Esophagus (tissue), 2 donors: ENCODE results near the gene IL17D. TPM values are rescaled to one million over a fixed set of nuclear protein-coding genes. Genes with fewer than 3 reads are reported as not detected.

ENCODE experiments used
- H3K27ac ChIP-seq, 2 donors: one replicate each; pipeline ENCODE4 v1.5.1; 2013; ENCODE audit warnings: low read depth in 2 of 2, mild to moderate bottlenecking in 2 of 2, inconsistent platforms in 1 of 2, low read length in 1 of 2, moderate library complexity in 1 of 2
- H3K27me3 ChIP-seq, 2 donors: one replicate each; pipeline ENCODE4 v1.6.1; 2013; ENCODE audit warnings: low read length in 2 of 2, control low read depth in 1 of 2, mild to moderate bottlenecking in 1 of 2; ENCODE audit not compliant: insufficient read depth in 2 of 2, control insufficient read depth in 1 of 2
- H3K36me3 ChIP-seq, 2 donors: one replicate each; pipeline ENCODE4 v1.6.1; 2013; ENCODE audit warnings: low read length in 1 of 2; ENCODE audit not compliant: control insufficient read depth in 2 of 2, insufficient read depth in 2 of 2
- H3K4me1 ChIP-seq, 2 donors: one replicate each; pipeline ENCODE4 v1.6.1; 2013; ENCODE audit warnings: low read length in 1 of 2; ENCODE audit not compliant: control insufficient read depth in 2 of 2, insufficient read depth in 2 of 2
- H3K4me3 ChIP-seq, 2 donors: one replicate each; pipeline ENCODE4 v1.5.1; 2013; ENCODE audit warnings: low read length in 2 of 2, mild to moderate bottlenecking in 2 of 2, low read depth in 1 of 2, moderate library complexity in 1 of 2
- H3K9me3 ChIP-seq, 2 donors: one replicate each; pipeline ENCODE4 v1.6.1; 2013; ENCODE audit warnings: mild to moderate bottlenecking in 2 of 2, low read depth in 1 of 2, low read length in 1 of 2, moderate library complexity in 1 of 2; ENCODE audit not compliant: control insufficient read depth in 2 of 2, insufficient read depth in 1 of 2
- WGBS, 2 donors: extraction: QIAGEN DNeasy Blood & Tissue Kit; methylation state at CpG; one replicate each; pipeline ENCODE4 v1.1.7; 2013; 5-methylcytosine and 5-hydroxymethylcytosine counted together
- polyA plus RNA-seq, 2 donors: library from polyadenylated mRNA; stranded (reverse); fragments of 200-250 nt; gene quantifications; one replicate each; pipeline ENCODE4 v1.2.3, GENCODE V29; 2013
- donor health status: healthy with polysubstance abuse.
- donor health status: Bipolar disorder and iron deficiency.

Gene IL17D
- polyA plus RNA-seq, 2 donors, result 0.35 to 0.61 TPM

- H3K9me3 ChIP-seq, result no peaks in the 10 kb centered on the region
- no peak overlapping the region for H3K4me3 ChIP-seq
- no peaks in the 10 kb centered on the region for H3K4me1 ChIP-seq
- no peaks in the 10 kb centered on the region for H3K27me3 ChIP-seq
- H3K36me3 ChIP-seq, result no peaks in the 10 kb centered on the region
- 90 to 95% methylated on average over 1 of the region's 1 CpG for WGBS, 2 donors
- H3K27ac ChIP-seq, result no peak overlapping the region
Observed at GRCh38 chr13:20686167-20686566, 17.3 kb upstream of the IL17D start.

- 83 to 90% methylated on average over 4 of the region's 4 CpGs for WGBS, 2 donors
Observed at GRCh38 chr13:20686863-20687579, 16.5 kb upstream of the IL17D start.

GRCh38 chr13:20689291-20689690 is 14.2 kb upstream of the IL17D start:
- no peak overlapping the region for H3K27ac ChIP-seq
- no peaks in the 10 kb centered on the region for H3K4me1 ChIP-seq
- 80 to 93% methylated on average over 3 of the region's 3 CpGs for WGBS, 2 donors
- no peaks in the 10 kb centered on the region for H3K27me3 ChIP-seq
- no peaks in the 10 kb centered on the region for H3K9me3 ChIP-seq
- no peaks in the 10 kb centered on the region for H3K36me3 ChIP-seq
- no peak overlapping the region for H3K4me3 ChIP-seq

More at GRCh38 chr13:20686863-20687579, 16.5 kb upstream of the IL17D start:
- no peaks in the 10 kb centered on the region for H3K9me3 ChIP-seq
- no peaks in the 10 kb centered on the region for H3K4me1 ChIP-seq
- H3K27ac ChIP-seq, result no peak overlapping the region
- H3K36me3 ChIP-seq, result no peaks in the 10 kb centered on the region
- no peak overlapping the region for H3K4me3 ChIP-seq
- H3K27me3 ChIP-seq, result no peaks in the 10 kb centered on the region

GRCh38 chr13:20691616-20692015 is 11.9 kb upstream of the IL17D start:
- Histone ChIP-seq H3K4me3 (no peak overlapping the region), H3K36me3 (no peaks in the 10 kb centered on the region), H3K27ac (no peak overlapping the region), H3K4me1 (no peaks in the 10 kb centered on the region), H3K9me3 (no peaks in the 10 kb centered on the region), H3K27me3 (no peaks in the 10 kb centered on the region)
- 68 to 69% methylated on average over 4 of the region's 4 CpGs for WGBS, 2 donors

GRCh38 chr13:20696073-20696472 is 7.4 kb upstream of the IL17D start:
- H3K36me3 ChIP-seq, result no peaks in the 10 kb centered on the region
- 68 to 70% methylated on average over 4 of the region's 4 CpGs for WGBS, 2 donors

GRCh38 chr13:20699715-20700114 is 3.8 kb upstream of the IL17D start:
- H3K4me3 ChIP-seq, result no peak overlapping the region
- 87 to 88% methylated on average over 9 of the region's 9 CpGs for WGBS, 2 donors
- no peak overlapping the region for H3K27ac ChIP-seq
- H3K9me3 ChIP-seq, result no peaks in the 10 kb centered on the region
- peaks cover 2 to 6% of the 10 kb centered on the region in 2 donors for H3K4me1 ChIP-seq
- no peaks in the 10 kb centered on the region for H3K27me3 ChIP-seq
- H3K36me3 ChIP-seq, result no peaks in the 10 kb centered on the region

More at GRCh38 chr13:20696073-20696472, 7.4 kb upstream of the IL17D start:
- no peaks in the 10 kb centered on the region for H3K4me1 ChIP-seq
- H3K9me3 ChIP-seq, result no peaks in the 10 kb centered on the region
- H3K27ac ChIP-seq, result no peak overlapping the region
- no peak overlapping the region for H3K4me3 ChIP-seq
- no peaks in the 10 kb centered on the region for H3K27me3 ChIP-seq

- WGBS, 2 donors, result 81 to 86% methylated on average over 6 of the region's 6 CpGs
- no peak overlapping the region for H3K27ac ChIP-seq
- H3K4me1 ChIP-seq, result peaks cover 2 to 6% of the 10 kb centered on the region in 2 donors
- H3K27me3 ChIP-seq, result no peaks in the 10 kb centered on the region
- H3K9me3 ChIP-seq, result no peaks in the 10 kb centered on the region
- H3K4me3 ChIP-seq, result no peak overlapping the region
- no peaks in the 10 kb centered on the region for H3K36me3 ChIP-seq
Observed at GRCh38 chr13:20700288-20700687, 3.2 kb upstream of the IL17D start.

- Histone ChIP-seq H3K36me3 (no peaks in the 10 kb centered on the region), H3K27ac (no peak overlapping the region), H3K4me3 (no peak overlapping the region), H3K27me3 (no peaks in the 10 kb centered on the region), H3K4me1 (peaks cover 2 to 6% of the 10 kb centered on the region in 2 donors), H3K9me3 (no peaks in the 10 kb centered on the region)
- 95 to 100% methylated on average over 3 of the region's 3 CpGs for WGBS, 2 donors
Observed at GRCh38 chr13:20701461-20701860, 2.0 kb upstream of the IL17D start.

GRCh38 chr13:20702530-20702914 is 977 bp upstream of the IL17D start:
- peaks cover 2 to 6% of the 10 kb centered on the region in 2 donors for H3K4me1 ChIP-seq
- H3K4me3 ChIP-seq, result peak overlapping the region in 1 of 2 donors; percentile 60
- H3K9me3 ChIP-seq, result no peaks in the 10 kb centered on the region
- H3K27ac ChIP-seq, result peak overlapping the region in 1 of 2 donors; percentile 18
- H3K27me3 ChIP-seq, result no peaks in the 10 kb centered on the region
- H3K36me3 ChIP-seq, result no peaks in the 10 kb centered on the region
- WGBS, 2 donors, result 24 to 25% methylated on average over 9 of the region's 9 CpGs
